ENCODE results near the gene TFDP1. TPM values are rescaled to one million over a fixed set of nuclear protein-coding genes. Genes with fewer than 3 reads are reported as not detected.

TFDP1 gene
- polyA plus RNA-seq, 1 experiment: 99.8 TPM

- ChIA-PET CTCF (interaction anchor here (1.1 to 1.4 kb wide), 2 partner anchors 10 to 320 kb away, joined by 4 to 6 read pairs; no protein-coding TSS in a partner anchor), POLR2A (no interaction called here)
- peaks cover 16% of the 10 kb centered on the region for H3K36me3 ChIP-seq (ENCODE audit: control insufficient read depth, insufficient read depth, low read length)
- no peak for DNase-seq (ENCODE audit: low read depth)
- H3K4me3 ChIP-seq (ENCODE audit: low read depth, low read length): no peak overlapping the region
- no peaks in the 10 kb centered on the region for H3K27me3 ChIP-seq (ENCODE audit: control insufficient read depth, insufficient read depth, low read length)
- TF ChIP-seq CTCF (IDR thresholded peaks at IDR 0.05; ENCODE audit: insufficient read depth, low read depth, low read length): no peak
These were observed 42.6 kb downstream of the TFDP1 start for GRCh38 chr13:113627136-113627535.

- TF ChIP-seq CTCF (IDR thresholded peaks at IDR 0.05; ENCODE audit: insufficient read depth, low read depth, low read length): no peak
- H3K27me3 ChIP-seq (ENCODE audit: control insufficient read depth, insufficient read depth, low read length): no peaks in the 10 kb centered on the region
- ChIA-PET CTCF (interaction anchor here (0.7 to 1.5 kb wide), 2 partner anchors 10 to 98 kb away, joined by 3 to 4 read pairs; no protein-coding TSS in a partner anchor), POLR2A (no interaction called here)
- DNase-seq (ENCODE audit: low read depth): no peak
- H3K36me3 ChIP-seq (ENCODE audit: control insufficient read depth, insufficient read depth, low read length): peaks cover 18% of the 10 kb centered on the region
- H3K4me3 ChIP-seq (ENCODE audit: low read depth, low read length): no peak overlapping the region
These were observed 44.0 kb downstream of the TFDP1 start for GRCh38 chr13:113628291-113629270.

GRCh38 chr13:113629866-113630265, 45.3 kb downstream of the TFDP1 start:
- H3K36me3 ChIP-seq (ENCODE audit: control insufficient read depth, insufficient read depth, low read length): peaks cover 23% of the 10 kb centered on the region

GRCh38 chr13:113630296-113630695, 45.7 kb downstream of the TFDP1 start:
- Histone ChIP-seq H3K36me3 (ENCODE audit: control insufficient read depth, insufficient read depth, low read length) (peaks cover 27% of the 10 kb centered on the region), H3K27me3 (ENCODE audit: control insufficient read depth, insufficient read depth, low read length) (no peaks in the 10 kb centered on the region), H3K4me3 (ENCODE audit: low read depth, low read length) (no peak overlapping the region)
- ChIA-PET CTCF (interaction anchor here (1.5 kb wide), 1 partner anchor 9 kb away, joined by 4 read pairs; no protein-coding TSS in a partner anchor), POLR2A (no interaction called here)
- TF ChIP-seq CTCF (IDR thresholded peaks at IDR 0.05; ENCODE audit: insufficient read depth, low read depth, low read length): no peak
- no peak for DNase-seq (ENCODE audit: low read depth)

More at GRCh38 chr13:113629866-113630265, 45.3 kb downstream of the TFDP1 start:
- H3K27me3 ChIP-seq (ENCODE audit: control insufficient read depth, insufficient read depth, low read length): no peaks in the 10 kb centered on the region
- TF ChIP-seq CTCF (IDR thresholded peaks at IDR 0.05; ENCODE audit: insufficient read depth, low read depth, low read length): no peak
- no peak overlapping the region for H3K4me3 ChIP-seq (ENCODE audit: low read depth, low read length)
- DNase-seq (ENCODE audit: low read depth): no peak
- POLR2A ChIA-PET: no interaction called here
- CTCF ChIA-PET: interaction anchor here (1.5 kb wide), 1 partner anchor 9 kb away, joined by 4 read pairs; no protein-coding TSS in a partner anchor

- H3K27me3 ChIP-seq (ENCODE audit: control insufficient read depth, insufficient read depth, low read length): no peaks in the 10 kb centered on the region
- POLR2A ChIA-PET: no interaction called here
- no peak overlapping the region for H3K4me3 ChIP-seq (ENCODE audit: low read depth, low read length)
- no peak for DNase-seq (ENCODE audit: low read depth)
- CTCF ChIA-PET: no interaction called here
- H3K36me3 ChIP-seq (ENCODE audit: control insufficient read depth, insufficient read depth, low read length): peaks cover 30% of the 10 kb centered on the region
- TF ChIP-seq CTCF (IDR thresholded peaks at IDR 0.05; ENCODE audit: insufficient read depth, low read depth, low read length): no peak
These were observed 46.3 kb downstream of the TFDP1 start for GRCh38 chr13:113630804-113631203.
